HG02759 (cell line): ENCODE results near the gene PFKM.

ENCODE experiments used
- ATAC-seq: cut with Tn5 transposase; IDR thresholded peaks from one replicate; pipeline ENCODE4 v1.9.1; 2021; ENCODE audit warnings: mild to moderate bottlenecking, moderate library complexity; ENCODE audit not compliant: unreplicated experiment

The PFKM gene

GRCh38 chr12:48156652-48157017 is 37.5 kb downstream of the PFKM start:
- ATAC-seq = no peak

- peak; percentile 86 for ATAC-seq
Observed at GRCh38 chr12:48157018-48157888, 38.1 kb downstream of the PFKM start, which contains the start of gene ASB8. ASB8 (minus strand) TSS chr12:48157515; CDS start chr12:48153496, 4,019 bp downstream.

GRCh38 chr12:48157889-48158370 is 38.8 kb downstream of the PFKM start:
- peak; percentile 19 for ATAC-seq

GRCh38 chr12:48160046-48160445 is 40.9 kb downstream of the PFKM start:
- ATAC-seq = no peak

GRCh38 chr12:48160807-48161206 is 41.6 kb downstream of the PFKM start:
- no peak for ATAC-seq

- no peak for ATAC-seq
Observed at GRCh38 chr12:48163150-48163747, 44.1 kb downstream of the PFKM start.

GRCh38 chr12:48164451-48164850 is 45.3 kb downstream of the PFKM start:
- ATAC-seq = no peak

GRCh38 chr12:48165089-48165981 is 46.2 kb downstream of the PFKM start:
- no peak for ATAC-seq

- ATAC-seq = no peak
Observed at GRCh38 chr12:48169011-48169410, 49.8 kb downstream of the PFKM start.

GRCh38 chr12:48175613-48176416 is 56.7 kb downstream of the PFKM start:
- no peak for ATAC-seq

GRCh38 chr12:48176417-48176751 is 57.2 kb downstream of the PFKM start:
- no peak for ATAC-seq

- no peak for ATAC-seq
Observed at GRCh38 chr12:48177982-48178381, 58.8 kb downstream of the PFKM start.

- ATAC-seq = no peak
Observed at GRCh38 chr12:48179466-48179865, 60.3 kb downstream of the PFKM start.

GRCh38 chr12:48180424-48180823 is 61.3 kb downstream of the PFKM start:
- no peak for ATAC-seq

- no peak for ATAC-seq
Observed at GRCh38 chr12:48180857-48181495, 61.8 kb downstream of the PFKM start.

GRCh38 chr12:48182631-48183030 is 63.5 kb downstream of the PFKM start:
- ATAC-seq = no peak

- ATAC-seq = peak; percentile 72
Observed at GRCh38 chr12:48183091-48183875, 64.1 kb downstream of the PFKM start, which contains the start of gene CCDC184. CCDC184 (plus strand) TSS chr12:48183644; CDS start chr12:48184123, 479 bp downstream.

- peak; percentile 7 for ATAC-seq
Observed at GRCh38 chr12:48183876-48184548, 64.8 kb downstream of the PFKM start.

GRCh38 chr12:48184549-48184922 is 65.4 kb downstream of the PFKM start:
- ATAC-seq = no peak
